Lung (tissue), 12 donors: Measurements from ENCODE around the gene SLC17A3. TPM values are rescaled to one million over a fixed set of nuclear protein-coding genes. Genes with fewer than 3 reads are reported as not detected.

Source experiments
- ATAC-seq: fragments of 200-7000 bp; cut with Tn5 transposase; one replicate; pipeline ENCODE4 v1.9.1; 2020; ENCODE audit warnings: moderate number of reproducible peaks; ENCODE audit not compliant: insufficient read depth, low FRiP score
- DNase-seq, 3 donors: peaks; one replicate each; pipeline ENCODE4 v3.0.0-alpha.2; 2013 to 2017
- H3K27ac ChIP-seq, 2 donors: one replicate each; pipeline ENCODE4 v1.5.1; 2013; ENCODE audit warnings: mild to moderate bottlenecking in 2 of 2, moderate library complexity in 2 of 2, control low read depth in 1 of 2, inconsistent platforms in 1 of 2, low read depth in 1 of 2, low read length in 1 of 2
- H3K27me3 ChIP-seq, 3 donors: one replicate each; pipeline ENCODE4 v1.5.1; 2013; ENCODE audit warnings: low read length in 2 of 3; ENCODE audit not compliant: control insufficient read depth in 3 of 3, insufficient read depth in 3 of 3
- H3K36me3 ChIP-seq, 4 donors: one replicate each; pipeline ENCODE4 v1.5.1; 2013; ENCODE audit warnings: low read length in 4 of 4, mild to moderate bottlenecking in 1 of 4, moderate library complexity in 1 of 4; ENCODE audit not compliant: control insufficient read depth in 4 of 4, insufficient read depth in 4 of 4
- H3K4me1 ChIP-seq, 5 donors: one replicate each; pipeline ENCODE4 v1.5.1; 2013; ENCODE audit warnings: low read length in 5 of 5, mild to moderate bottlenecking in 2 of 5, moderate library complexity in 1 of 5; ENCODE audit not compliant: control insufficient read depth in 5 of 5, insufficient read depth in 5 of 5
- H3K4me3 ChIP-seq: one replicate; pipeline ENCODE4 v1.5.1; 2013; ENCODE audit warnings: mild to moderate bottlenecking, control low read depth, moderate library complexity
- H3K9ac ChIP-seq, 2 donors: one replicate each; pipeline ENCODE4 v1.5.1; 2013; ENCODE audit warnings: low read length in 2 of 2, control low read depth in 1 of 2; ENCODE audit not compliant: insufficient read depth in 1 of 2
- H3K9me3 ChIP-seq, 4 donors: one replicate each; pipeline ENCODE4 v1.5.1; 2013; ENCODE audit warnings: low read length in 3 of 4, mild to moderate bottlenecking in 1 of 4, moderate library complexity in 1 of 4; ENCODE audit not compliant: control insufficient read depth in 4 of 4, insufficient read depth in 3 of 4
- WGBS, 2 donors: extraction: QIAGEN DNeasy Blood & Tissue Kit; methylation state at CpG; one replicate each; pipeline ENCODE4 v1.1.7; 2013; 5-methylcytosine and 5-hydroxymethylcytosine counted together
- polyA plus RNA-seq, 2 donors: library from polyadenylated mRNA; stranded (reverse); fragments of 200-250 nt; gene quantifications; one replicate each; pipeline ENCODE4 v1.2.1, GENCODE V29; 2013
- total RNA-seq, 2 donors: library from RNA; depleted of rRNA in 1 of 2; stranded (reverse); fragments of >200 nt in 1 of 2; gene quantifications; one replicate each; pipeline ENCODE4 v1.2.1, GENCODE V29; 2014 to 2021
- TF ChIP-seq, protein P1 (sequence below): IDR thresholded peaks from 2 replicates; pipeline ENCODE4 v1.5.1; 2012; ENCODE audit warnings: mild to moderate bottlenecking; ENCODE audit errors: control extremely low read depth, extremely low read depth
- donor health status: control.
- donor health status: control.
- donor health status: Bipolar disorder and iron deficiency.
- donor health status: healthy.
- donor health status: DM: yes; HTN: yes; CAD: no.

Gene SLC17A3
- total and polyA plus RNA-seq, 4 donors = not detected

- Histone ChIP-seq H3K27me3 (no peaks in the 10 kb centered on the region), H3K9ac (no peak overlapping the region), H3K4me3 (no peak overlapping the region), H3K27ac (no peak overlapping the region), H3K9me3 (no peaks in the 10 kb centered on the region), H3K4me1 (no peaks in the 10 kb centered on the region), H3K36me3 (no peaks in the 10 kb centered on the region)
- TF ChIP-seq, protein P1, sequence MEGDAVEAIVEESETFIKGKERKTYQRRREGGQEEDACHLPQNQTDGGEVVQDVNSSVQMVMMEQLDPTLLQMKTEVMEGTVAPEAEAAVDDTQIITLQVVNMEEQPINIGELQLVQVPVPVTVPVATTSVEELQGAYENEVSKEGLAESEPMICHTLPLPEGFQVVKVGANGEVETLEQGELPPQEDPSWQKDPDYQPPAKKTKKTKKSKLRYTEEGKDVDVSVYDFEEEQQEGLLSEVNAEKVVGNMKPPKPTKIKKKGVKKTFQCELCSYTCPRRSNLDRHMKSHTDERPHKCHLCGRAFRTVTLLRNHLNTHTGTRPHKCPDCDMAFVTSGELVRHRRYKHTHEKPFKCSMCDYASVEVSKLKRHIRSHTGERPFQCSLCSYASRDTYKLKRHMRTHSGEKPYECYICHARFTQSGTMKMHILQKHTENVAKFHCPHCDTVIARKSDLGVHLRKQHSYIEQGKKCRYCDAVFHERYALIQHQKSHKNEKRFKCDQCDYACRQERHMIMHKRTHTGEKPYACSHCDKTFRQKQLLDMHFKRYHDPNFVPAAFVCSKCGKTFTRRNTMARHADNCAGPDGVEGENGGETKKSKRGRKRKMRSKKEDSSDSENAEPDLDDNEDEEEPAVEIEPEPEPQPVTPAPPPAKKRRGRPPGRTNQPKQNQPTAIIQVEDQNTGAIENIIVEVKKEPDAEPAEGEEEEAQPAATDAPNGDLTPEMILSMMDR = no peak
- DNase-seq (no peak), ATAC-seq (no peak)
- 90 to 97% methylated on average over 2 of the region's 2 CpGs for WGBS, 2 donors
Observed at GRCh38 chr6:25804804-25805203, 69.2 kb downstream of the SLC17A3 start.

GRCh38 chr6:25801436-25801835, 72.6 kb downstream of the SLC17A3 start:
- no peak overlapping the region for H3K9ac ChIP-seq
- ATAC-seq (no peak), DNase-seq (no peak)
- 82 to 83% methylated on average over 4 of the region's 4 CpGs for WGBS, 2 donors
- TF ChIP-seq, protein P1 = no peak
- H3K4me3 ChIP-seq = no peak overlapping the region
- no peaks in the 10 kb centered on the region for H3K27me3 ChIP-seq
- H3K9me3 ChIP-seq = no peaks in the 10 kb centered on the region
- H3K4me1 ChIP-seq = no peaks in the 10 kb centered on the region
- no peak overlapping the region for H3K27ac ChIP-seq
- H3K36me3 ChIP-seq = no peaks in the 10 kb centered on the region

Other genes with a start within 250 kb of the SLC17A3 start
- 1 to 10 TPM in 1 of 2 donors, under 1 TPM in 1; 0.15 to 2.7 TPM for gene SCGN, start 222.0 kb downstream of the SLC17A3 start, total RNA-seq
- gene SCGN, start 222.0 kb downstream of the SLC17A3 start, polyA plus RNA-seq = under 1 TPM; 0.07 to 0.10 TPM
- not detected for gene SLC17A4, start 119.5 kb downstream of the SLC17A3 start, total RNA-seq
- gene SLC17A4, start 119.5 kb downstream of the SLC17A3 start, polyA plus RNA-seq = not detected
- not detected for gene SLC17A1, start 42.2 kb downstream of the SLC17A3 start, total RNA-seq
- not detected for gene SLC17A1, start 42.2 kb downstream of the SLC17A3 start, polyA plus RNA-seq
- gene SLC17A2, start 56.4 kb upstream of the SLC17A3 start, total RNA-seq = not detected
- gene SLC17A2, start 56.4 kb upstream of the SLC17A3 start, polyA plus RNA-seq = not detected
- gene TRIM38, start 88.6 kb upstream of the SLC17A3 start, total RNA-seq = 10 to 100 TPM; 12.7 to 18.0 TPM
- 1 to 10 TPM; 7.2 to 7.5 TPM for gene TRIM38, start 88.6 kb upstream of the SLC17A3 start, polyA plus RNA-seq
- gene HFE, start 213.2 kb upstream of the SLC17A3 start, total RNA-seq = 10 to 100 TPM in 1 of 2 donors, 1 to 10 TPM in 1; 8.3 to 10.7 TPM
- gene HFE, start 213.2 kb upstream of the SLC17A3 start, polyA plus RNA-seq = 1 to 10 TPM; 3.1 to 5.7 TPM